ENCODE measurements around the gene TIGAR.

The TIGAR gene

GRCh38 chr12:4307593-4308333 lies 13.2 kb upstream of the TIGAR start:
- no peak for DNase-seq

DNA sequence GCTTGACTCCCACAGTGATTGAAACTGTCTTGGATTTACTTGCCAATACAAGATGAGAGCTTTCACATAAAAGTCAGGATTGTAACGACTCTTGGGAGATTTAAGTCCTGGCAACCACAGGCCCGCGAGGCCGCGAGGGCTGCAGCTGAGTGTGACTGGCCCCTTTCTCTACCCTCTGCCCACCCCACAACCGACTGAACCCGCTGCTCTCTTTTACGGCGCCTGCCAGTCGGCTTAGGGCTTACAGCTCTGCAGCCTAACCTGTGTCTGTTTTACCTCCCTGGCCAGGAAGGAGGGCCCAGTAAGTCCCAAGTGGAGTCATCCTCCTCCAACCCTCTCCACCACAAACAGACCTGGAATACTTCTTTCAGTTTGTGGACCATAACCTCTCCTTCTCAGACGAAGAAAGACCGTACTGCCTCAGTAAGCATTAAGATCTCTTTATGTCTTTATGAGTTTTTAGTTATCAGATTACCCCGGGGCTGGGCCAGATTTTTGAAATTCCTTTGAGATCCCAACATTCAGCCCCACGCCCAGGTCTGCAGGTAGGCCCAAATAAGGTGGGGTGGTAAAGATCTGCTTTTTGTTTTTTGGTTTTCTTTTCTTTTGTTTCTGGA lies 12.6 kb upstream of the TIGAR start:
- DNase-seq: no peak

- no peak for DNase-seq
These were observed 9.2 kb upstream of the TIGAR start for GRCh38 chr12:4311776-4312175.

GRCh38 chr12:4312251-4312650 lies 8.8 kb upstream of the TIGAR start:
- DNase-seq: no peak

- no peak for DNase-seq
These were observed 538 bp upstream of the TIGAR start for GRCh38 chr12:4320497-4320852.

DNA sequence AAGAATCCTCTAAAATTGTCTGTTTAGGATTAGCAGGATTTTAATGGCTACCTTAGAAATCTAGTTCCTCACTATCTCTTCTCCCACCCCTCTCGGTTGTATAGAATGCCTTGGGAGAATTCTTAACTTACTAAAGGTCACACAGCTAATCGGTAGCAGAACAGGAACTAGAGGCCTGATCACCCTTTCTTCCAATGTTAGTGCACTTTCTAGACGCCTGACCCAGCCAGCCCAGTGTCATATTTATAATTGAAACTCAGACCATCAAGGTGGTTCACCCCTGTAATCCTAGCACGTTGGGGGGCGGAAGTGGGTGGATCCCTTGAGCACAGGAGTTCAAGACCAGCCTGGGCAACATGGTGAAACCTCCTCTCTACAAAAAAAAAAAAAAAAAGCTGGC lies 1.7 kb downstream of the TIGAR start:
- DNase-seq: no peak

GRCh38 chr12:4323396-4323795 lies 2.4 kb downstream of the TIGAR start:
- no peak for DNase-seq

GRCh38 chr12:4324366-4324765 lies 3.4 kb downstream of the TIGAR start:
- DNase-seq: no peak

DNA sequence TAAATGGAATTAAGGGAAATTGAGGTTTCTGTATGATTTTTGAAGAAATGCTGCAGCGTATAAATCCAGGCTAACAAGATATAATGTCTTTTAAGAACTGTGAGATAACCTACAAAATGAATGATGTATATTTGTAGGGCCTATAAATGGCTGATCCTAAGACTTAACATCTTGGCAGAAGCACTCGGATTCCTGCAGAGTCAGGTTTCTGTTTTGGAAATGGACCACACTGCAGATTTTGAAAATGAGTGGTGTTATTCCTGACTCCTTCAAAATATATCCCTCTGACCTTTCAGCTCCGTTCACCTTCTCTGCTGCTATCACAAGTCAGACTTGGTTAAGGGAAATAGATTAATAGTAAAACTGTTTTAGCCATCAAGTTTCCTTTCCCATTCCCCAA lies 5.0 kb downstream of the TIGAR start:
- DNase-seq: no peak

DNA sequence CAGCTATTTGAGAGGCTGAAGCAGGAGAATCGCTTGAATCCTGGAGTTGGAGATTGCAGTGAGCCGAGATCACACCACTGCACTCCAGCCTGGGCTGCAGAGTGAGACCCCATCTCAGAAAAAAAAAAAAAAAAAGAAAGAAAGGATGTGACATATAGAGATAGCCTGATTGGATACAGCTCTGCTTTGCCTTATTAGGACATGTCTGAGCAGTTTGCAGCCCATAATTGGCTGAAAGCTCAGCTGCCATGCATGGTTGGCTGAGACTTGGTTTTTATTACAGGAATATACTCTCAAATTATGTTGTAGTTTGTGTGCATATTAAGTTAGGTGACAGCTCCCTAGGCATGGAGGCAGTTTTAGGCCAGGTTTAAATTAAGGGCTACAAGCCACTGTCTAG lies 6.3 kb downstream of the TIGAR start:
- no peak for DNase-seq

DNA sequence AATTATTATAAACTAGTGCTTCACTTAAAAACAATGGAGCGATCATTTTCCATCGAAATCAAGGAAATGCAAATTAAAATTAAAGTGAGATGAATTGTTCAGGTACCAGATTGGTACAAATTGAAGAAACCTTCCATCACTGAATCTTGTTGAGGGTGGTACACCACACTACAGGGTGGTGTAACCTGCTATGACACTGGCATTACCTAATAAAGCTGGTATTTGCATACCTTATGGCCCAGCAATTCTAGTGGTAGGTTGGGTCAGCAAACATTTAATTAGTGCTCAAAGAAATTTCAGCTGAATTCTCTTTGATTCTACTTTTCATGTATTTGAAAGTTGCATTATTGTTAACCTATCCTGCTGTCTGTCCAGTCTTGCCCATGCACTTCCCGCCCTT lies 9.2 kb downstream of the TIGAR start:
- no peak for DNase-seq

GRCh38 chr12:4331221-4331620 lies 10.2 kb downstream of the TIGAR start:
- DNase-seq: no peak

DNA sequence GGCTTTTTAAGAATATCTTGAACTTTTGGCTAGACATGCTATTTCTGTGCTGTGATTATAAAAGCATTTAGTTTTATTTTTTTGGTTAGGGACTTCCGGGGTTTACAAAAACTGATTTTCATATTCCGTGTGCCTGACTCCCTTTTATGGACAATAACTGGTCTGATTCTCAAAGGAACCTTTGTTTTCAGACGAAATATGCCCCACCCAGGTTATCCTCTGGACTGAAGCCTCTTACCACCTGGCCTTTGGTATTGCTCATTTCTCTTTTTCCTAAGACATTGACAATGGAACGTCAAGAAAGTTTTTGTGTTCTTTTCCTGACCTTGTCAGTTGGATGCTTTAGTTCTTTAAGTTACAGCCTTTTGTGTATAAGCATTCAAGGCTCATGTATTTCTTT lies 10.8 kb downstream of the TIGAR start:
- DNase-seq: no peak

GRCh38 chr12:4346931-4347330 lies 25.9 kb downstream of the TIGAR start:
- no peak for DNase-seq

GRCh38 chr12:4353785-4354208 lies 32.8 kb downstream of the TIGAR start:
- peak; percentile 29 for DNase-seq

- DNase-seq: no peak
These were observed 34.4 kb downstream of the TIGAR start for GRCh38 chr12:4355156-4356040.

DNA sequence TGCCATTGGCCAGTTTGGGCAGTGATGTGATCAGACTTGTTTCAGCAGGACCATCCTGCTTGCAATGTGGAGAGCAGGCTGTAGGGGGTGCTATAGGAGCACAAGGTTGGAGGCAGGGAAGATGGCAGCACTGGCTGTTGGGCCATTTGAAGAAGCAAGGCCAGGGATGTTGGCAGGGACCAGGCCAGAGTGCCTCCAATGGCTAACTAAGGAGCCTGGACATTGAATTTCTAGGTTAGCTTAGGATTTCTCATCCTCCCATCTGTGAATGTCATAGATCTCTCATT lies 35.0 kb downstream of the TIGAR start:
- no peak for DNase-seq

DNA sequence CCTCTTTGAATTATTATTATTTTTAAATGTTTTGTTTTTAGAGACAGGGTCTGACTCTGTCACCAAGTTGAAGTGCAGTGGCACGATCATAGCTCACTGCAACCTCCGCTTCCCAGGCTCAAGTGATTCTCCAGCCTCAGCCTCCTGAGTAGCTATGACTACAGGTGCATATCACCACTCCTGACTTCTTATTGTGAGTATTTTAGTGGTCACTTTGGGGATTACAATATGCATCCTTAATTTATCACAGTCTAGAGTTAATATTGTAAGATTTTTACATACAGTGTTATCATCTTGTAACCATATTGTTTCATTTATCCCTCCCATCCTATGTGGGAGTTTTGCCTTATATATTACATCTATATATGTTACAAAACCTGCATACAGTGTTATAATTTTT lies 45.1 kb downstream of the TIGAR start:
- DNase-seq: no peak

- DNase-seq: no peak
These were observed 48.5 kb downstream of the TIGAR start for GRCh38 chr12:4369548-4369947.

GRCh38 chr12:4370265-4370664 lies 49.3 kb downstream of the TIGAR start:
- DNase-seq: no peak

DNA sequence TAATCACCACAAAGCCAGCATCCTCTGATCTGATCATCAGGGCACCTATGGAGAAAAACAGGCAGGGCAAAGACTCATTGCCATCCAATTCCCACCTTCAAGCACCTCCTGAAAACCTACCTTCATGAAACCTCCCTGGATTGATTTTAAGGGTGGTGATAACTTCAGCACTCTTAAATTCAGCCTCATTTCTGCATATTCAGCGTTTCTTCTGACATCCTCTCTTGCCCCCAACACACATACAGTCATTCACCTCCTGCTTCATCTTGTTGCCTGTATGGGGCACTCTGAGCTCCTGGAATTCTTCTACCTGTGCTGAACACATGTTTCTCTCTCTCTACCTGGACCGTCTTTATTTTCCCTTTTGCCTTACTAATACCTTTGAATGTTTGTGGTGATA lies 51.6 kb downstream of the TIGAR start:
- DNase-seq: no peak

DNA sequence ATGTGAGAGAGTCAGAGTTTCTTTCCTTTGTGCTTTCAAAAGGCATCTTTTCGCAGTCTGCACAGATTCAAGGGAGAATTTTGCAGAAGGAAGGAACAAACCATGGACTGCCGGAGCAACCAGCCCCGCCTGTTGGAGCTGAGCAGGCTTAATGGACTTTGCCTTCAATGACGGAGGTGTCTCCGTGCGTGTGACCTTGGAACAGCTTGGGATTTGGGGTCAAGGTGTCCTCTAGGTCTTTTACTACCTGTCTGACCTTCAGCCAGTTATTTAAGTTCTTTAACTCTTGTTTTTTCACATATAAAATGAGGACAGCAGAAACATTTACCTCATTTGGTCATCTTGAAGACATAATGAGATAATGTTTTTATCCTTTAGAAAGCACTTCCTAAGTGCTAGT lies 54.4 kb downstream of the TIGAR start:
- DNase-seq: no peak

- DNase-seq: no peak
These were observed 57.8 kb downstream of the TIGAR start for GRCh38 chr12:4378772-4379171.

DNA sequence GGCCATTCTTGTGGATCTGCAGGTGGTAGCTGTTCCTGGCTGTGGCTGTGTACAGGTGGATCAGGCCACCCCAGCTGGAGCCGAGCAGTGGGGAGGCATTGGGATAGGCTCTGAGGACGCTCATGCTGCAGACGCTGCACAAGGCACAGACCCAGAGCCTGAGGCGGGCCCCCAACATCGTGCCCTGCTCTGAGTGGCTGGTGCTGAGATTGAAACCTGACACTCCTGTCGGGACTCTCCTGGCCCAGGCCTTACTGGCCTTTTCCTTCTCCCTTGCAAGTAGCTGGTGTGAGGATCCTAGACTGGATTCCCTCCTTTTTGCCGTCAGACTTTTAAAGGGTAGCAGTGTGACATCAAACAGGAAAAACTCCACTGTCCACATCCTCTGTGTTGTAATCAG lies 58.4 kb downstream of the TIGAR start, which contains the start of gene FGF23:
Gene FGF23, minus strand, starts transcription at position 308 of the 400 bp plus-strand sequence. Its CDS starts 130 bp downstream, at position 178.
- no peak for DNase-seq
